Activated CD8-positive, alpha-beta T cell treated with anti-CD3 and anti-CD28 coated beads for 36 hours (primary cell): ENCODE measurements around the gene CATSPER1. TPM values are rescaled to one million over a fixed set of nuclear protein-coding genes. Genes with fewer than 3 reads are reported as not detected.

Experiments used
- ATAC-seq: fragments of 200-7000 bp; cut with Tn5 transposase; one replicate; pipeline ENCODE4 v1.10.0; 2021; ENCODE audit warnings: mild to moderate bottlenecking, moderate library complexity
- CTCF ChIA-PET: fragments of 350-600 bp; sonication (Branson Sonifier 250); formaldehyde crosslinking; loops from one replicate; lab custom pipeline; 2021; ENCODE audit warnings: antibody characterized with exemption; lab: Charles Lee
- POLR2A ChIA-PET: fragments of 350-600 bp; sonication (Branson Sonifier 250); formaldehyde crosslinking; loops from one replicate; lab custom pipeline; 2021; ENCODE audit warnings: antibody characterized with exemption; lab: Charles Lee
- DNase-seq: peaks from one replicate; pipeline ENCODE4 v3.0.0-alpha.2; 2020
- H3K27ac Mint-ChIP-seq: one replicate; pipeline ENCODE4 v1.8.0; 2021; ENCODE audit warnings: mild to moderate bottlenecking, mixed read lengths
- H3K27me3 Mint-ChIP-seq: one replicate; pipeline ENCODE4 v1.8.0; 2021; ENCODE audit warnings: mixed read lengths
- H3K36me3 Mint-ChIP-seq: one replicate; pipeline ENCODE4 v1.8.0; 2021; ENCODE audit warnings: low read depth, mixed read lengths
- H3K4me1 Mint-ChIP-seq: one replicate; pipeline ENCODE4 v1.8.0; 2021; ENCODE audit warnings: low read depth, mixed read lengths
- H3K4me3 Mint-ChIP-seq: one replicate; pipeline ENCODE4 v1.8.0; 2021; ENCODE audit warnings: mild to moderate bottlenecking, moderate library complexity, mixed read lengths
- H3K9me3 Mint-ChIP-seq: one replicate; pipeline ENCODE4 v1.8.0; 2021; ENCODE audit warnings: mixed read lengths
- intact Hi-C: fragments of 100-400 bp; cut with micrococcal nuclease; formaldehyde crosslinking; loops from one replicate; pipeline ENCODE4 v1.10.0; 2022
- total RNA-seq, 2 experiments: library from RNA; stranded (reverse); gene quantifications; one replicate each; pipeline ENCODE4 v1.2.3, GENCODE V29; 2021
- TF ChIP-seq, protein P1 (sequence below): fragments of 200-600 bp; IDR thresholded peaks from one replicate; pipeline ENCODE4 v1.8.0; 2022; ENCODE audit warnings: antibody characterized with exemption, mild to moderate bottlenecking

The CATSPER1 gene
- total RNA-seq, 2 experiments from 2014 or later: not detected

DNA sequence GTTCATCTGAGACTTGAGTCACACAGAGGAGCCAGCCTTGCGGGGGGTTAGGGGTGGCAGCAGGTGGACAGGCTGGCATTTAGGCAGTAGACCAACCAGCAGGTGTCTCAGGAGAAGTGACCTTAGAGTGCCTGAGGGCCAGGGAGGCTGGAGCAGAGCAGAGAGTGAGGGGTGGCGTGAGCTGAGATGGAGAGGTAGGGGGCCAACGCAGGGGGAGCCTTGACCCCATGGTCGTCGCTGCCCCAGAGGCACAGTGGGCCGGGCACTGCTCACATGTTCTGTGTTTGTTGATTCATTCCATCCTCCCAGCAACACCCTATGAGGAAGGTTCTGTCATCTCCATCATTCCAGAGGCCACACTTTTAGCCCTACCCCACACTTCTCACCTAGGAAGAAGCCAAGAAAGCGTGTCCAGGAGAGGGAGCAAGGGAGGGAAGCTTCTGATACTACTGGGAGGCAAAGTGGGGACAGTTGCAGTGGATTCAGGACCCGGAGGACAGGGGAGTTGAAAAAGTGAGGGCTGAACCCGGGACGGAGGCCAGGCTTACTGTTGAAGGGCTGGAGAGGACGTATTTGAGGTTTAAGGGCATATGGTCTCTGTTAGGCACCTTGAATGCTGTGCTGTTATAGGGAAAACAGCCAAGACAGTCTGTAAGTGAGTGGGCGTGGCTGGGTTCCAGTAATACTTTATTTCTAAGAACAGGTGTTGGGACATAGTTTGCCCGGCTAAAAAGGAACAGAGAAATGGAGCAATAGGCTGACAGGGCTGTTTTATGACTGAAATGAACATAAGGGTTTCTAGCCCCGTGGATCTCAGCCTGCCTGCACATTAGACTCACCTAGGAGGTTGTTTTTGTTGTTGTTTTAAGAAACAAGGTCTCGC, 57.4 kb downstream of the CATSPER1 start:
- ATAC-seq: no peak
- Mint-ChIP-seq H3K4me1 (peaks cover 3% of the 10 kb centered on the region), H3K36me3 (peaks cover 57% of the 10 kb centered on the region), H3K4me3 (no peak overlapping the region), H3K27ac (peak overlapping the region; percentile 0), H3K27me3 (no peaks in the 10 kb centered on the region), H3K9me3 (no peaks in the 10 kb centered on the region)
- TF ChIP-seq, protein P1, sequence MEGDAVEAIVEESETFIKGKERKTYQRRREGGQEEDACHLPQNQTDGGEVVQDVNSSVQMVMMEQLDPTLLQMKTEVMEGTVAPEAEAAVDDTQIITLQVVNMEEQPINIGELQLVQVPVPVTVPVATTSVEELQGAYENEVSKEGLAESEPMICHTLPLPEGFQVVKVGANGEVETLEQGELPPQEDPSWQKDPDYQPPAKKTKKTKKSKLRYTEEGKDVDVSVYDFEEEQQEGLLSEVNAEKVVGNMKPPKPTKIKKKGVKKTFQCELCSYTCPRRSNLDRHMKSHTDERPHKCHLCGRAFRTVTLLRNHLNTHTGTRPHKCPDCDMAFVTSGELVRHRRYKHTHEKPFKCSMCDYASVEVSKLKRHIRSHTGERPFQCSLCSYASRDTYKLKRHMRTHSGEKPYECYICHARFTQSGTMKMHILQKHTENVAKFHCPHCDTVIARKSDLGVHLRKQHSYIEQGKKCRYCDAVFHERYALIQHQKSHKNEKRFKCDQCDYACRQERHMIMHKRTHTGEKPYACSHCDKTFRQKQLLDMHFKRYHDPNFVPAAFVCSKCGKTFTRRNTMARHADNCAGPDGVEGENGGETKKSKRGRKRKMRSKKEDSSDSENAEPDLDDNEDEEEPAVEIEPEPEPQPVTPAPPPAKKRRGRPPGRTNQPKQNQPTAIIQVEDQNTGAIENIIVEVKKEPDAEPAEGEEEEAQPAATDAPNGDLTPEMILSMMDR: no peak
- intact Hi-C loops: loop anchor here (10.0 kb wide), 1 partner anchor 74 kb away; the partner anchor contains the start of gene CCDC85B
- ChIA-PET CTCF (interaction anchor here (1.6 to 3.0 kb wide), 2 partner anchors 20 to 84 kb away, joined by 4 to 9 read pairs; no protein-coding TSS in a partner anchor), POLR2A (interaction anchor here (1.6 to 1.9 kb wide), 2 partner anchors 10 to 61 kb away, joined by 4 to 5 read pairs; no protein-coding TSS in a partner anchor)
- no peak for DNase-seq

- Mint-ChIP-seq H3K9me3 (no peaks in the 10 kb centered on the region), H3K36me3 (peaks cover 57% of the 10 kb centered on the region), H3K4me1 (peaks cover 15% of the 10 kb centered on the region), H3K27ac (no peak overlapping the region), H3K27me3 (no peaks in the 10 kb centered on the region), H3K4me3 (no peak overlapping the region)
- TF ChIP-seq, protein P1: no peak
- DNase-seq: no peak
- ChIA-PET POLR2A (no interaction called here), CTCF (interaction anchor here (1.5 to 3.0 kb wide), 2 partner anchors 79 to 83 kb away, joined by 3 to 9 read pairs; partner anchors contain the start of gene FIBP)
- no peak for ATAC-seq
- intact Hi-C loops: loop anchor here (10.0 kb wide), 1 partner anchor 73 kb away; the partner anchor contains the start of gene CCDC85B
These were observed 58.8 kb downstream of the CATSPER1 start for GRCh38 chr11:65967329-65967934.

Other genes starting within 250 kb of the CATSPER1 start
- gene AP5B1, start 245.5 kb downstream of the CATSPER1 start, total RNA-seq: 10 to 100 TPM; 30.9 to 31.1 TPM
- 1 to 10 TPM in 1 of 2 experiments, under 1 TPM in 1; 0.90 to 1.2 TPM for gene OVOL1, start 239.4 kb downstream of the CATSPER1 start, total RNA-seq
- 1 to 10 TPM; 1.6 to 2.1 TPM for gene SNX32, start 192.5 kb downstream of the CATSPER1 start, total RNA-seq
- gene CFL1, start 168.3 kb downstream of the CATSPER1 start, total RNA-seq: 1,000 to 10,000 TPM; 1,059 to 1,062 TPM
- 10 to 100 TPM; 54.7 to 60.2 TPM for gene MUS81, start 166.0 kb downstream of the CATSPER1 start, total RNA-seq
- gene EFEMP2, start 153.7 kb downstream of the CATSPER1 start, total RNA-seq: 10 to 100 TPM; 17.1 to 18.0 TPM
- gene CTSW, start 146.6 kb downstream of the CATSPER1 start, total RNA-seq: 100 to 1,000 TPM; 124 to 126 TPM
- gene FIBP, start 138.0 kb downstream of the CATSPER1 start, total RNA-seq: 10 to 100 TPM; 78.8 to 79.9 TPM
- gene CCDC85B, start 135.8 kb downstream of the CATSPER1 start, total RNA-seq: 10 to 100 TPM; 68.8 to 72.4 TPM
- 10 to 100 TPM in 1 of 2 experiments, 1 to 10 TPM in 1; 9.9 to 10.2 TPM for gene FOSL1, start 126.1 kb downstream of the CATSPER1 start, total RNA-seq
- gene C11orf68, start 107.4 kb downstream of the CATSPER1 start, total RNA-seq: 10 to 100 TPM; 26.2 to 26.3 TPM
- gene DRAP1, start 107.1 kb downstream of the CATSPER1 start, total RNA-seq: 100 to 1,000 TPM; 135 TPM
- gene TSGA10IP, start 81.0 kb downstream of the CATSPER1 start, total RNA-seq: not detected
- 10 to 100 TPM; 58.3 to 63.9 TPM for gene SART1, start 64.7 kb downstream of the CATSPER1 start, total RNA-seq
- gene EIF1AD, start 24.3 kb downstream of the CATSPER1 start, total RNA-seq: 10 to 100 TPM; 44.4 to 45.6 TPM
- gene BANF1, start 24.0 kb downstream of the CATSPER1 start, total RNA-seq: 100 to 1,000 TPM; 267 to 311 TPM
- under 1 TPM in 1 of 2 experiments, not detected in 1; 0.50 TPM for gene CST6, start 14.5 kb downstream of the CATSPER1 start, total RNA-seq
- 1 to 10 TPM in 1 of 2 experiments, under 1 TPM in 1; 0.51 to 1.0 TPM for gene GAL3ST3, start 22.7 kb upstream of the CATSPER1 start, total RNA-seq
- 100 to 1,000 TPM; 255 to 278 TPM for gene SF3B2, start 25.9 kb upstream of the CATSPER1 start, total RNA-seq
- 10 to 100 TPM; 76.3 to 78.3 TPM for gene PACS1, start 43.8 kb upstream of the CATSPER1 start, total RNA-seq
- 10 to 100 TPM; 32.2 to 35.2 TPM for gene KLC2, start 231.2 kb upstream of the CATSPER1 start, total RNA-seq
- 10 to 100 TPM; 97.9 to 98.2 TPM for gene RAB1B, start 242.2 kb upstream of the CATSPER1 start, total RNA-seq